CD4-positive, alpha-beta T cell treated with Interleukin-2 at 100 ng/mL for 4 hours (primary cell): Measurements from ENCODE around the gene CR1.
"Not testable (repeated sequence)": the region's sequence is repeated elsewhere in the genome, so short reads cannot be mapped to it uniquely, and the experiment has no call there.

Source experiments
- DNase-seq: peaks from one replicate; pipeline ENCODE4 v3.0.0-alpha.2; 2020; ENCODE audit warnings: low spot score

CR1 gene

GRCh38 chr1:207644852-207645634, 149.1 kb downstream of the CR1 start, which contains the start of gene CR1L:
TSS of gene CR1L (plus strand) at chr1:207645133. CDS start at chr1:207645234, 101 bp downstream.
- peak; percentile 44 for DNase-seq

DNA sequence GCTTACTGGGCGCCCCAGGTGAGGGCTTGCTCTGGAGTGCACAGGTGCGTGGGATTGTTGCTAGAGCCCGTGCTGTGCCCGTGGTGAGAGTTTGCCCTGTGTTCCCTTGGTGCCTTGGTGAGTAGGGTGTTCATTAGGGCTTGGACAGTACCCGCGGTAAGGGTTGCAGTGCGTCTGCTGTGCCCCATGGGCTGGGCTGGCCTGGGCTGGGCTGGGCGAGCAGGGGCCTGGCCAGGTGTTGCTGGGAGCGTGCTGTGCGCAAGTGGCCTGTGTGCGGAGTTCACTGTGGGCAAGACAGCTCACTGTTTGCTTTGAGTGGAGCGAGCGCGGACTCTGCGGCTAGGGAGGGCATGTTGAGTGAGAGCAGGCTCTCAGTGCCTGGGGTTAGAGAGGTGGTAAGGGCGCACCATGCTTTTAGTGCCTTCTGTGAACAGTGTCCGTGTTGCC, 149.7 kb downstream of the CR1 start:
- no peak for DNase-seq

DNA sequence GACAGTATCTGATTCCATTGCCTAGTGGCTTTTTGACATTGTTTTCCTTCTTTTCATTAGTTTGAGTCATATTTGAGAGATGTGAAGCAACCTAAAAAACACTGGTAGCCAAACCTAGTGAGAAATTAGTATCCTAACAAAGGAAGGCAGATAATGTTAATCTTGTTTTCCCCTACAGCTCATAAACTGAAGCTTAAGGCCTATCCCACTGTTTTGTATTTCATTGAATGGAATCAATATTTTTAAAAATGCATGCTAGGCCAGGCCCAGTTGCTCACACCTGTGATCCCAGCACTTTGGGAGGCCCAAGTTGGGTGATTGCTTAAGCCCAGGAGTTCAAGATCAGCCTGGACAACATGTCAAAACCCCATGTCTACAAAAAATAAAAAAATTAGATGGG, 150.2 kb downstream of the CR1 start:
- DNase-seq, result no peak

- DNase-seq, result no peak
Measured at GRCh38 chr1:207646944-207647579, 151.1 kb downstream of the CR1 start.

DNA sequence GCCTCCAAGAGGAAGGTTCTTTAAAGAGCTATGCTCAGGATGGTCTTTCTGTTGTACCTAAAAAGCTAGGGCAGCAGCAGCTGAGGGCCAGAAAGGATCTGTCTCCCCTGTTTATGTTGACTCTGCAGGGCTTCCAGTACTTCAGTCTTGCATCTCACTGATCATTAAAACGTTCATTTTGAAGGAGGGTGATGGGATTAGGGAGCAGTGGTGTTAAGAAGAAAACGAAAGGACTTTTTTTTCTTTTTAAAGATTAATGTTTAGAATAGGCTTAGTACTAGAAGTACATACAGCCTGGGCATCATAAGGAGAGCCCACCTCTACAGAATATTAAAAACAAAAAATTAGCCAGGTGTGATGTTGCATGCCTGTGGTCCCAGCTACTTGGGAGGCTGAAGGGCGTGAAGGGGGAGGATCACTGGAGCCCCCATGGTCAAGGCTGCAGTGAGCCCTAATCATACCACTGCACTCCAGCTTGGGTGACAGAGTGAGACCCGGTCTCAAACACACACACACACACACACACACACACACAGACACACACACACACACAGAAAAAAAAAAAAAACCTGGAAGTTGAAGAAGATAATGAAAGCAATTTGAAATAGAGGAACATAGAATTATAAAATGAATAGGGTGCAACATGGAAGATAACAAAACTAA, 151.8 kb downstream of the CR1 start:
- DNase-seq, result no peak

DNA sequence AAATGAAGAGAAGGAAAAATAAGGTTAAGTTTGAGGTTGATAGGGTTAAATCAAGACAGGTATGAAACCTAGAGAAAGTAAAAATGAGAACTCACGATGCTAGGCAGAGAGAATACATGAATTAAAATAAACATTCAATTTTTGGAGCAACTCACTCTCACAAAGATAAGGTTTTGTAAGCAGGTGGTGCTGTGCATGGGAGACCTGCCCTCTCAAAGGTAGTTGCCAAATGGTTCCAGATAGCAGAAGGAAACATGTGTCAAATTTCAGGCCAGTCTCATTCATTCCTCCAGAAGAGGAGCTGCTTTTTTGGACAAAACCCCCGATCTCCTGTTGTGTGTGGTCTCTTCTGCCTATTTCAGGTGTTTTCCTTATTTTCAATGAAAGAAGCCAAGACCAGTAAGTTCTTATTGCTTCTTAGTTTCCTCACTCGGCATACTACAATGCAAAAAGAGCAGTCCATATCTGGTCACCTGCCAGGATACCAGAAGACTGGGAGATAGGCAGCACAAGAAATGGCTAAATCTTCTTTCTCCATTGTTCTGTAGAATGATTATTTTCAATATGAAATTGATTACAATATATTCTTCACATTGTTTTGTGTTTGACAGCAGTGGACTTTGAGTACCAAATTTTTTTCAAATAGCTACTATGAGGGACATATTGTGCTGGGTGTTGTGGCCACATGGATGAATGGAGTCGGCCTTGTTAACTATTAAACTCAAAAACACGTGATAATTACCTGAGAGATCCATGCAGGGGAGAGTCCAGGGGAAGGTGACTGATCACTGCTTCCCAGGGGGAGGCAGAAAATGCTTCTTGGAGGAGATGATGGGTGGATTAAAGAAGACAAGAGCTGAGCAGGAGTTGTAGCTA, 152.6 kb downstream of the CR1 start:
- no peak for DNase-seq

DNA sequence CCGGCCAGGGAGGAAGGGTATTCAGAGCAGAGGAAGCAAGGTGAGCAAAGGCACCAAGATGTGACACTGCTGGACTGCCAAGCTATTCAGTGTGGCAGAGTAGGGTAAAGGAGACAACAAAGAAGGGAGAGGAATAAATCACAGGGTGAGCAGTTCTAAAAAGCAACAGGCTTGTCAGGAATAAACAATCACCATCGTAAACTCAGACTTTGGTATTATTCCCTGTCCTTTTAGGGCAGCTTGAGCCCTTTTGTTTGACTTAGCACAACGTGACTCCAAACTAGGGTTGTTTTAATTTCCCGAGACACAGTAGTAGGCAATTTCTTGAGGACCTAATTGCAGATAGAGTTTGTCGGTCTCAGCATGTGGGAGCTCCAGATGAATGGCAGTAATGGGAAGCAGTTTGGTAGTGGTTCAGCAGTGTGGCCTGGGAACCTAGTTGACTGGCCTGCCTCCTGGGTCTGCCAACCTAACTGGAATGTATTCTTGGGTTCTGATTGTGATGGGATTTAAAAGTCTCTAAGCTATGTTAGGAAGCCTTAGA, 153.3 kb downstream of the CR1 start:
- no peak for DNase-seq

DNA sequence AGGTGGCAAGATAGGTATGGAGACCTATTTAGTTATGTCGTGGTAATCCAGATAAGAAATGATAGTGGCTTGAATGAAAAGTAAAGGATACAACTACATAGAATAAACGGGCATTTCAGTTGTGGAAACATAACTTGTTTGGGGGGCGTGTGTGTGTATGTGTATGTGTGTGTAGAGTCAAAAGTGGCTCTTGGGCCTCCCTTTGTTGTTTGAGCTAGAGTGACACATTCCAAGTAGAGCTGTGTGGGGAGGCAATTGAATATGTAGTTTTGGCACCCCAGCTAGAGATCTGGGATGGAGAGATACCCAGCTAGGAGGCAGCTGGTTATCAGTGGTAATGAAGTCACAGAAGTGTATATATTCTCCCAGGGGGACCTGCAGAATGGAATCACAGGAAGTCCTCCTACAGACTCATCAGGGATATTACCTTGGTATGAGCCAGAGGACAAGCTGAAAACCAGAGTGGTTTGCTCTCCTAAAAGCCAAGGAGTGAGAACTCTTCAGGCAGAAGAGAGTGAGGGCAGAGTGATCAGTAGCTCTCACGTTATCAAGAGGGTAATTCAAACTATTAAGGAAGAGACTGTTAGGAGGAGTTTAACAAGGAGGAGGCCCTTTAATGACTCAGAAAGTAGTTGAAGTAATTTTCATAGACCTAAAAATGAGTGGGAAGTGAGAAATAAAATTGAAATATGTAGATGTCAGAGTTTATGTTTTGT, 154.1 kb downstream of the CR1 start:
- DNase-seq, result no peak

- DNase-seq, result no peak
Measured at GRCh38 chr1:207651583-207651982, 155.6 kb downstream of the CR1 start.

- DNase-seq, result no peak
Measured at GRCh38 chr1:207654320-207654719, 158.4 kb downstream of the CR1 start.

DNA sequence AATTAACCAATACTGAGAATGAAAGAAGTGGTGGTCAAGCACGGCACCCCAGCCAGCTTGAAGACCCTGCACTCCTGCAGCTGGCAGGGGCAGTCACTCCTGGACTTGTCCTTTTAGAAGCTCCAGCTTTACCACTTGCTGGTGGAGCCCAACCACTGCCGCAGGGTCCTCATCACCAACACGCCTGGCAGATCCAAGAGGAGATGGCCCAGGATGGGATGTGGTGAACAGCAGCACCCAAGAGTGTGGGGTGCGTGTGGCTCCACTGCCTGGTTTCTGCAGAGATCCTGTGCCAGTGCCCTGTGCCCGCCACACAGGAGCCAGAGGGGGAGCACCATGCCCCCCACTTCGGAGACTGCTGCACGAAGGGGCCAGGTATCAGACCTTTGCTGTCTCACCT, 162.5 kb downstream of the CR1 start:
- DNase-seq, result no peak

DNA sequence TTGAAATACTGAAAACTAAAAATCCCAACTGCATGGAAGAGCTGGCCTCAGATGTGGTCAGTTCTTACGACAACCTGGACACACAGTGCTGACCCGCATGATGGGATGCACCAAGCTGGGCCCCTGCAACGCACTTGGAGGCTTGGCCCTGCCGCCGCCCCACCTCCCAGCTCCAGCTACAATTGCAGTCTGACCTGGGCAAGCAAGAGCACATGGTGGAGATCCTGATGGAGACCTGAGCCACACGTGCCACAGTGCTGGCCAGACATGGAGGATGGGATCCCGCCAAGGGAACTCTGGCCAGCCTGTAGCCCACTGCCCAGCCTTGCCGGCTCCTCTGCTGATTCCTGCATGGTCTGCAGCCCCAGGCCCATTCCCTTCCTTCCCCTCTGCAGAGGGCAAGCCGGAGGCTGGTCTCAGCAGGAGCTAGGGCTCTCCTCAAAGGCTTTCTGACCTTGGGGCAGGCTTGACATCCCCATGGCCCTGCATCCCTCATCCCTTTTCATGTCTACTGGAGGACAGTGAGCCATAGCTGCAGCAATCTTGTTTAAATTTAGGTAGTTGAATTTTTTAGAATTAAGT, 163.0 kb downstream of the CR1 start:
- DNase-seq, result no peak

GRCh38 chr1:207659545-207660153, 163.7 kb downstream of the CR1 start:
- no peak for DNase-seq

DNA sequence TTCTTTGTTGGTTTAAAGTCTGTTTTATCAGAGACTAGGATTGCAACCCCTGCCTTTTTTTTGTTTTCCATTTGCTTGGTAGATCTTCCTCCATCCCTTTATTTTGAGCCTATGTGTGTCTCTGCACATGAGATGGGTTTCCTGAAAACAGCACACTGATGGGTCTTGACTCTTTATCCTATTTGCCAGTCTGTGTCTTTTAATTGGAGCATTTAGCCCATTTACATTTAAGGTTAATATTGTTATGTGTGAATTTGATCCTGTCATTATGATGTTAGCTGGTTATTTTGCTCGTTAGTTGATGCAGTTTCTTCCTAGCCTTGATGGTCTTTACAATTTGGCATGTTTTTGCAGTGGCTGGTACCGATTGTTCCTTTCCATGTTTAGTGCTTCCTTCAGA, 165.5 kb downstream of the CR1 start:
- not testable (repeated sequence) for DNase-seq

- DNase-seq, result no peak
Measured at GRCh38 chr1:207666342-207666741, 170.4 kb downstream of the CR1 start.

DNA sequence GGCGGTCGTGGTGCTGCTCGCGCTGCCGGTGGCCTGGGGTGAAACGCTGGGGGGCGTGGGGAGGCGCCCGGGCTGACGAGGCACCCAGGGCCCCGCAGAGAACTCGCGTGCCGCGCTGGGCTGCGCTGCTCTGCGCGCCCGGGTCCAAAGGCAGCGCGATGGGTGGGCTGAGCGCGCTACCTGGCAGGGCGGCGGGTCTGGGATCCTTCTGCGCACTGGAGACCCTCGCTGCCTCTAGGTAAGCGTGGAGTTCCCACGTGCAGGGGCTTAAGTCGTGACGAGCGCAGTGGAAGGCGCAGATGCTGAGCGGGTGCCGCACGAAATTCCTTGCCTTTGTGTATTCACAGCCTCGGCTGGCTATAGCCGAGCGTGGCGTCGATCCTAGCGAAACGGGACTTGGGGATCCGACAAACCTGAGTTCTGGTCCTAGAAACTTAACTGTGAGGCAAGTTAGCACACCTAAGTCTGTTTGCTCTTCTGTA, 173.6 kb downstream of the CR1 start:
- no peak for DNase-seq

- no peak for DNase-seq
Measured at GRCh38 chr1:207670192-207670591, 174.2 kb downstream of the CR1 start.

GRCh38 chr1:207670997-207671396, 175.0 kb downstream of the CR1 start:
- DNase-seq, result no peak

- no peak for DNase-seq
Measured at GRCh38 chr1:207672522-207673130, 176.7 kb downstream of the CR1 start.

DNA sequence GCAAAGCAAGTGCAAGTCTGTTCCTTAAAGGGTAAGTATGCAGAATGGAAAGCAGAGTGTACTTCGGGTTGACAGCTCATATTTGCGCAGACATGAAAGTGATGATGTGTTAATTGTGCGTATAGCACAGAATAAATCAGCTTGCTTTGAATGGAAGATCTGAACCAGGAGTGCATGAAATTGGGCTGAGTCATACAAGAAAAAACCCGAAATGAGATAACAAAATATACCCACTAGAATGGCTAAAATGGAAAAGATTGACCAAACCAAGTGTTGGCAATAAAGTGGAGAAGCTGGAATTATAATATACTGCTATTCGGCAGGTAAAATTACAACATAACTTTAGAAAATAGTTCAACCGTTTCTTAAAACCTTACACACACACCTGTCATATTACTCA, 177.4 kb downstream of the CR1 start:
- no peak for DNase-seq
